NT2/D1 (cell line): Measurements from ENCODE around the gene GYS2.

Source experiments
- SUZ12 ChIP-seq: IDR thresholded peaks from 2 replicates; pipeline ENCODE4 v1.6.1; 2011; ENCODE audit not compliant: insufficient read length, insufficient read depth; ENCODE audit errors: extremely low read depth
- YY1 ChIP-seq: IDR thresholded peaks from 2 replicates; pipeline ENCODE4 v1.6.1; 2011; ENCODE audit not compliant: insufficient read length, insufficient read depth

GRCh38 chr12:21613931-21614330 lies 9.3 kb upstream of the GYS2 start:
- TF ChIP-seq YY1 (no peak), SUZ12 (no peak)
